ENCODE measurements around the gene TM7SF2.
"Not testable (repeated sequence)": the region's sequence is repeated elsewhere in the genome, so short reads cannot be mapped to it uniquely, and the experiment has no call there.

Gene TM7SF2

DNA sequence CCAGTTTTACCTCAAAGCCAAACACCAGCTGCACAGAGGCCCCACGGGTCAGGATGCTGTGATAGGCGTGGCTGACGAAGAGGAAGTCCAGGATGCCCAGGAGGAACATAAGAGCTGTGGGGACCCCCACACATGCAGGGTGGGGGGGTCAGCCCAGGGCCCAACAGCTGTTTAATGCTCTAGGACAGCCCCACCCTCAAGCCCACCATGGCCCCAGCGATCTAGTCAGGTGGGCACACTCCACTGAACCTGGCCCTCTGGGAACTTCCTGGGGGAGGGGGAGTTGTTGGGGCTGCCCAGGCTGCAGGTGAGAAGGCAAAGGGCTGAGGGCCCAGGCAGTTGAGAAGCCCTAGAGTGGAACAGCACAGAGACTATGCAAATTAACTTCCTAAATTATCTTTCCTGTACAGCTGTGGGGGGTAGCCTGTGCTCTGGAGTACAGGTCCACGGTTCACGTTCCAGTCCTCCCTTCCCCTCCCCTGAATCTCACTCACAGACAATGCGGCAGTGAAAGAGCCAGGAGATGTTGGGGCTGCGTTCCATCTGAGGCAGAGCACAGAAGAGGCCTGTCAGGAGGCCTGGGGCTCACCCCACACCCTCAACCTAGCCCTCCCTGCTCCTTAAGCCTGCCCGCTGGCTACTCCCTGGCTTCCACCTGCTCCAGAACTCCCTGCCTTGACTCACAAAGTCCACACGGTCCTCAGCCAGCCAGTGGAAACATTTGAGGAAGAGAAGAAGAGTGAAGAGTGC is 20.7 kb downstream of the TM7SF2 start:
- intact Hi-C loops (cut with micrococcal nuclease): no loop called here
- peaks cover 79% of the 10 kb centered on the region for H3K36me3 Mint-ChIP-seq (ENCODE audit: low read depth)
- peaks cover 32% of the 10 kb centered on the region for H3K4me1 Mint-ChIP-seq (ENCODE audit: low read depth)
- no peaks in the 10 kb centered on the region for H3K9me3 Mint-ChIP-seq
- H3K4me3 Mint-ChIP-seq: peak overlapping the region; percentile 89
- H3K27me3 Mint-ChIP-seq: no peaks in the 10 kb centered on the region
- peak overlapping the region; percentile 99 for H3K27ac Mint-ChIP-seq

DNA sequence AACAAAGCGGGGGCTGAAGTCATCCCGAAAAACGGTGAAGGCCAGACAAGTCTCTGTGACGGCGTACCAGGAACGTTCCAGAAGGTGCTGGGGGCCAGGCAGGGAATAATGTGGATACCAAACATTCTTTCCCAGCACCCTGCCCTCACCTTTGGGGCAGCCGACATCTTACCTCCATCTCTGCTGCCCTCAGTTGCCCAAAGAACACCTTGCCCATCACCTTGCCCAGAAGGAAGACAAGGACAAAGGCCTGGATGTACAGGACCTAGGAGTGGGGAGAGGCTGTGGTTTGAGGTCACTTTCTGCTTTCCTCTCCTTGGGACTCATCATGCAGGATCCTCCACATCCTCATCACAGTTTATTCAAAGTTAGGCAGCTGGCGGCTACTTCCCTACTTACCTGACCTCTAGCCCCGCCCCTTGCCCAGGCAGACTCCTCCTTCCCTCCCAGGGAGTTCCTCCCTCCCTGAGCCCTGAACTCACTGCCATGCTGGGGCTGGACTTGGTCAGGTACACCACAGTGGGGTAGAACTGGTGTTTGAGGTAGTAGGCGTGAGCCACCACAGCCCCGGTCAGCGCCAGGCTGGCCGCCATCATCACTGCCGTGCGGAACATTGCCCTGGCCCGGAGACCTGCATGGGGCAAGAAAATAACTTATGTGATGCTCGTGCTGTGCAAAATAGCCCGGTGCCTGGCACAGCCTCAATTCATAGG is 21.5 kb downstream of the TM7SF2 start:
- Mint-ChIP-seq H3K4me3 (peak overlapping the region; percentile 89), H3K36me3 (ENCODE audit: low read depth) (peaks cover 72% of the 10 kb centered on the region), H3K27ac (peak overlapping the region; percentile 99), H3K27me3 (no peaks in the 10 kb centered on the region), H3K9me3 (no peaks in the 10 kb centered on the region), H3K4me1 (ENCODE audit: low read depth) (peaks cover 32% of the 10 kb centered on the region)
- intact Hi-C loops (cut with micrococcal nuclease): no loop called here

- H3K27me3 Mint-ChIP-seq: no peaks in the 10 kb centered on the region
- intact Hi-C loops (cut with micrococcal nuclease): loop anchor here (1.0 to 2.0 kb wide), 2 partner anchors 17 to 48 kb away; partner anchors contain the start of gene CAPN1
- H3K36me3 Mint-ChIP-seq (ENCODE audit: low read depth): peaks cover 66% of the 10 kb centered on the region
- H3K27ac Mint-ChIP-seq: peak overlapping the region; percentile 99
- peak overlapping the region; percentile 89 for H3K4me3 Mint-ChIP-seq
- peaks cover 32% of the 10 kb centered on the region for H3K4me1 Mint-ChIP-seq (ENCODE audit: low read depth)
- no peaks in the 10 kb centered on the region for H3K9me3 Mint-ChIP-seq
Measured at GRCh38 chr11:65133724-65134123, 22.1 kb downstream of the TM7SF2 start.

DNA sequence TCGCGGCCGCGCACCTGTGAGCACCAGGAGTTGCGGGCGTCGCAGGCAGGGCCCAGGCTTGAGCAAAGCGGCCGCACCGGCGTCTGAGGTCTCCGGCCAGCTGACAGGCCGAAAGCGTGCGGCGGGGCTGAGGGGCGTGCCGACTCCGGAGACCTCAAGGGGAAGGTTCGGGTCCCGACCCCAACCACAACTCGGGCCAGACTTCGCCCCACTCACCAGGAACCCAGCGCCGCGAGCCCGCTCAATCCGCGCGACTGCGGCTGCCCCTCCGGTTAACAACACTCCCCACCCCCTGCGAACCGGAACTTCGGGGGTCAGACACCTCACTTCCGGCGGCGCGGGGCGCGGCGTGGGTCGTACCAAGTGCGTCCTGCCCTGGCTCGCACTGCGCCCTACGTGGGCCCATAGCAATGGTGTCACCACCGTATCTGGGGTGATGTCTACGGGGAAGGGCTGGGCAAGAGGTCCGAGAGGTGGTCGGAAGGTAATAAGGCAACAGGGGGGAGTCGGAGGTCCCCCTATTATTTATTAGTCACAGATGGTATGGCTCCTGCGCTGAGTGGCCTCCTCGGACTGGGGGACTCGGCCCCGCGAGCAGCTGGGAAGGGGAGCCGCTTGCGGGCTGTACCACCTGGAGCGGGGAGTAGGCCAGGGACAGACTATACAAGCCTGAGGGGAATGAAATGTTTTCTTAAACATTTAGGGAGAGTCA is 22.7 kb downstream of the TM7SF2 start, which contains the start of gene SYVN1:
SYVN1 (minus strand) TSS at position 280 of the 712 bp plus-strand sequence. CDS start 918 bp downstream, outside the sequence.
- Mint-ChIP-seq H3K4me3 (peak within 1 kb of the TSS; percentile 89), H3K27ac (peak within 1 kb of the TSS; percentile 99), H3K4me1 (ENCODE audit: low read depth) (peaks cover 32% of the 10 kb centered on the region), H3K27me3 (no peaks in the 10 kb centered on the region), H3K36me3 (ENCODE audit: low read depth) (peaks cover 59% of the 10 kb centered on the region), H3K9me3 (no peaks in the 10 kb centered on the region)
- intact Hi-C loops (cut with micrococcal nuclease): loop anchor here (1.0 to 2.0 kb wide), 2 partner anchors 16 to 47 kb away; partner anchors contain the start of gene CAPN1

- no peaks in the 10 kb centered on the region for H3K27me3 Mint-ChIP-seq
- no peaks in the 10 kb centered on the region for H3K9me3 Mint-ChIP-seq
- H3K4me1 Mint-ChIP-seq (ENCODE audit: low read depth): peaks cover 32% of the 10 kb centered on the region
- H3K36me3 Mint-ChIP-seq (ENCODE audit: low read depth): peaks cover 52% of the 10 kb centered on the region
- H3K27ac Mint-ChIP-seq: peak overlapping the region; percentile 99
- intact Hi-C loops (cut with micrococcal nuclease): loop anchor here (1.0 to 2.0 kb wide), 2 partner anchors 16 to 46 kb away; partner anchors contain the start of gene CAPN1
- peak overlapping the region; percentile 89 for H3K4me3 Mint-ChIP-seq
Measured at GRCh38 chr11:65134952-65135632, 23.4 kb downstream of the TM7SF2 start.

- peak overlapping the region; percentile 99 for H3K27ac Mint-ChIP-seq
- H3K9me3 Mint-ChIP-seq: no peaks in the 10 kb centered on the region
- peaks cover 32% of the 10 kb centered on the region for H3K4me1 Mint-ChIP-seq (ENCODE audit: low read depth)
- intact Hi-C loops (cut with micrococcal nuclease): loop anchor here (2.0 kb wide), 1 partner anchor 15 kb away; no protein-coding TSS in a partner anchor
- H3K4me3 Mint-ChIP-seq: peak overlapping the region; percentile 89
- H3K36me3 Mint-ChIP-seq (ENCODE audit: low read depth): peaks cover 46% of the 10 kb centered on the region
- H3K27me3 Mint-ChIP-seq: no peaks in the 10 kb centered on the region
Measured at GRCh38 chr11:65135633-65136145, 24.0 kb downstream of the TM7SF2 start.

DNA sequence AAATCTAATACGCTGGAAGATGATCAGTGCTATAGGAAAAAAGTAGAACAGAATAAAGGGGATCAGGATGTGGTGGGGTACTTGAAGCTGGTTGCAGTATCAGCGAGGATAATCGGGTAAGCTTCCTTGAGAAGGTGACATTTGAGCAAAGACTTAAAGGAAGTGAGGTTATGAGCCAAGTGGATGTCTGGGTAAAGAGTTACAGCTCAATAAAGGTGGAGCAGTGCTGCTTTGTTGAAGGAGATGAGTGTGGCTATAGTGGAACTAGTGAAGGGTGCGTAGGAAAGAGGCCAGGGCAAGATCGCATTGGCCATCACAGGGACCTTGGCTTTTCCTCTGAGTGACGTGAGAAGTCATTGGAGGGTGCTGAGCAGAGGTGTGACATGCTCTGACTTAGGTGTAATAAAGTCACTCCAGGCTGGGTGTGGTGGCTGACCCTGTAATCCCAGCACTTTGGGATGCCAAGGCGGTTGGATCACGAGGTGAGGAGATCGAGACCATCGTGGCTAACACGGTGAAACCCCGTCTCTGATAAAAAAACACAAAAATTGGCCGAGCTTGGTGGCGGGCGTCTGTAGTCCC is 24.9 kb downstream of the TM7SF2 start:
- H3K27me3 Mint-ChIP-seq: peaks cover 3% of the 10 kb centered on the region
- H3K9me3 Mint-ChIP-seq: no peaks in the 10 kb centered on the region
- no peak overlapping the region for H3K27ac Mint-ChIP-seq
- H3K36me3 Mint-ChIP-seq (ENCODE audit: low read depth): peaks cover 37% of the 10 kb centered on the region
- peaks cover 32% of the 10 kb centered on the region for H3K4me1 Mint-ChIP-seq (ENCODE audit: low read depth)
- intact Hi-C loops (cut with micrococcal nuclease): no loop called here
- no peak overlapping the region for H3K4me3 Mint-ChIP-seq

DNA sequence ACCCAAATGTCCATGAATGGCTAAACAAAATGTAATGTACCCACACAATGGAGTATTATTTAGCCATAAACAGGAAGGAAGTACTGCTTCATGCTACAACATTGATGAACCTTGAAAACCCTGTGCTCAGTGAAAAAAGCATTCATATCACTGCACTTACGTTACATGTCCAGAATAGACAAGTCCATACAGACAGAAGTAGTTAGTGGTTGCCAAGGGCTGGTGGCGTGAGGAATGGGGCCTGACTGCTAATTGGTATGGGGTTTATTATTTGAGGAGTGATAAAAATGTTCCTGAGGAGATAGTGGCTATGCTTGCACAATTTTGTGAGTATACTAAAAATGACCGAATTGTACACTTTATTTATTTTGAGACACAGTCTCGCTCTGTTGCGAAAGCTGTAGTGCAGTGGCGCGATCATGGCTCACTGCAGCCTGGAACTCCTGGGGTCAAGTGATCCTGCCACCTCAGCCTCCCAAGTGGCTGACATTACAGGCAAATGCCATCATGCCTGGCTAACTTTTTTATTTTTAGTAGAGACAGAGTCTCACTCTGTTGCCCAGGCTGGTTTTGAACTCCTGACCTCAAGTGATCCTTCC is 30.3 kb downstream of the TM7SF2 start:
- H3K27ac Mint-ChIP-seq: no peak overlapping the region
- no peaks in the 10 kb centered on the region for H3K36me3 Mint-ChIP-seq (ENCODE audit: low read depth)
- H3K9me3 Mint-ChIP-seq: no peaks in the 10 kb centered on the region

GRCh38 chr11:65147352-65148075 is 35.8 kb downstream of the TM7SF2 start:
- H3K36me3 Mint-ChIP-seq (ENCODE audit: low read depth): no peaks in the 10 kb centered on the region
- no peaks in the 10 kb centered on the region for H3K9me3 Mint-ChIP-seq
- intact Hi-C loops (cut with micrococcal nuclease): no loop called here
- no peaks in the 10 kb centered on the region for H3K27me3 Mint-ChIP-seq
- H3K27ac Mint-ChIP-seq: no peak overlapping the region
- H3K4me1 Mint-ChIP-seq (ENCODE audit: low read depth): peaks cover 30% of the 10 kb centered on the region
- no peak overlapping the region for H3K4me3 Mint-ChIP-seq

More for the DNA sequence above, 30.3 kb downstream of the TM7SF2 start:
- H3K4me1 Mint-ChIP-seq (ENCODE audit: low read depth): no peaks in the 10 kb centered on the region
- H3K27me3 Mint-ChIP-seq: peaks cover 3% of the 10 kb centered on the region
- no peak overlapping the region for H3K4me3 Mint-ChIP-seq
- intact Hi-C loops (cut with micrococcal nuclease): no loop called here

- intact Hi-C loops (cut with micrococcal nuclease): no loop called here
- H3K36me3 Mint-ChIP-seq (ENCODE audit: low read depth): no peaks in the 10 kb centered on the region
- no peaks in the 10 kb centered on the region for H3K27me3 Mint-ChIP-seq
- H3K4me1 Mint-ChIP-seq (ENCODE audit: low read depth): peaks cover 40% of the 10 kb centered on the region
- no peak overlapping the region for H3K27ac Mint-ChIP-seq
- H3K9me3 Mint-ChIP-seq: no peaks in the 10 kb centered on the region
- H3K4me3 Mint-ChIP-seq: no peak overlapping the region
Measured at GRCh38 chr11:65148657-65149056, 37.0 kb downstream of the TM7SF2 start.

DNA sequence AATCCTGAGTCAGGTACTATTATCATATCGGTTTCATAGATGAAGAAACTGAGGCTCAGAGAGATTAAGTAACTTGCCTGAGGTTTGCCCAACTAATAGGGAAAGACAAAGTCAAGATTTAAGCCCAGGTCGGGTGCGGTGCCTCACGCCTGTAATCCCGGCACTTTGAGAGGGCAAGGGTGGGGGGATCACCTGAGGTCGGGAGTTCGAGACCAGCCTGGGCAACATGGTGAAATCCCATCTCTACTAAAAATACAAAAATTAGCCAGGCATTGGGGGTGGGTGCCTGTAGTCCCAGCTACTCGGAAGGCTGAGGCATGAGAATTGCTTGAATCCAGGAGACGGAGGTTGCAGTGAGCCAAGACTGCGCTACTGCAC is 38.4 kb downstream of the TM7SF2 start:
- Mint-ChIP-seq H3K27ac (peak overlapping the region; percentile 93), H3K4me3 (peak overlapping the region; percentile 60), H3K4me1 (ENCODE audit: low read depth) (peaks cover 40% of the 10 kb centered on the region)
- not testable (repeated sequence) for H3K27me3 Mint-ChIP-seq; H3K9me3 Mint-ChIP-seq; H3K36me3 Mint-ChIP-seq (ENCODE audit: low read depth)
- intact Hi-C loops (cut with micrococcal nuclease): loop anchor here (2.0 kb wide), 2 partner anchors 15 to 31 kb away; partner anchors contain the start of genes CAPN1 and SYVN1

Measured in dendritic cell treated with granulocyte-macrophage colony-stimulating factor and Interleukin-4, amounts not matched to agents 40 ng/mL and 50 ng/mL, for 4 days (primary cell).